Measurements from ENCODE around the gene KCNA3. TPM values are rescaled to one million over a fixed set of nuclear protein-coding genes. Genes with fewer than 3 reads are reported as not detected.

KCNA3 gene
- total and polyA plus RNA-seq, 9 of the 15 experiments (the other 6 are each of a cell fraction or from before 2014, with no cell fraction given), result not detected

- FAIRE-seq (no peak), ATAC-seq (no peak), DNase-seq (ENCODE audit: extremely low read depth in 1 of 4, low spot score in 3 of 4) (no peak)
- H3K4me2 ChIP-seq (ENCODE audit: insufficient read depth, low read length), result no peak overlapping the region
- no peaks in the 10 kb centered on the region for H3K36me3 ChIP-seq (ENCODE audit: control insufficient read depth, insufficient read depth, low read length)
- peaks cover 0 to 4% of the 10 kb centered on the region in 2 experiments; a peak in 2 of 5 replicates for H3K27me3 ChIP-seq (ENCODE audit: control insufficient read depth in 2 of 2, insufficient read depth in 2 of 2, low read length in 2 of 2)
- no peaks in the 10 kb centered on the region; the same call in 1 of the 2 replicates for H4K20me1 ChIP-seq (replicated peaks; ENCODE audit: control insufficient read depth, insufficient read depth, low read length)
- H2AFZ ChIP-seq (ENCODE audit: low read depth, low read length), result no peak overlapping the region
- no peak overlapping the region for H3K4me3 ChIP-seq
- H3K9ac ChIP-seq (ENCODE audit: insufficient read depth in 1 of 2, low read depth in 2 of 2, low read length in 2 of 2), result no peak overlapping the region
- no peaks in the 10 kb centered on the region for H3K9me3 ChIP-seq (replicated peaks; ENCODE audit: control insufficient read depth, insufficient read depth, low read depth, low read length)
- in situ Hi-C loops (cut with MboI) (no loop called here), intact Hi-C loops (cut with micrococcal nuclease) (no loop called here)
- ChIA-PET CTCF (ENCODE audit: low intra/inter-chr PET ratio) (no interaction called here), POLR2A (no interaction called here)
- no peaks in the 10 kb centered on the region for H3K4me1 ChIP-seq (replicated peaks in 1 of 2; ENCODE audit: control insufficient read depth in 2 of 2, insufficient read depth in 2 of 2, low read length in 2 of 2)
- H3K9me1 ChIP-seq (ENCODE audit: control insufficient read depth, insufficient read depth, low read length), result no peaks in the 10 kb centered on the region
- BruUV-seq (replicated peaks), result no TSS peak
- H3K79me2 ChIP-seq (ENCODE audit: control insufficient read depth, insufficient read depth, low read length), result no peaks in the 10 kb centered on the region
- H3K27ac ChIP-seq (ENCODE audit: extremely low read depth, low read depth, low read length), result no peak overlapping the region
- TF ChIP-seq ARHGAP35 (IDR thresholded peaks at IDR 0.05; ENCODE audit: partially characterized antibody), result no peak
- no peak for TF ChIP-seq CC2D1A (IDR thresholded peaks at IDR 0.05)
- no peak for TF ChIP-seq MGA (IDR thresholded peaks at IDR 0.05)
- TF ChIP-seq ZNF197 (CRISPR knock-in tag; IDR thresholded peaks at IDR 0.05; ENCODE audit: low read depth), result no peak
- no peak for TF ChIP-seq ZFX (CRISPR knock-in tag; IDR thresholded peaks at IDR 0.05)
- TF ChIP-seq ZFPM2 (CRISPR knock-in tag; IDR thresholded peaks at IDR 0.05), result no peak
- TF ChIP-seq ZNF274 (IDR thresholded peaks at IDR 0.05; ENCODE audit: borderline replicate concordance, low read depth, low read length), result no peak
- no peak for TF ChIP-seq RBM22 (IDR thresholded peaks at IDR 0.05; ENCODE audit: low read depth, low read length, poor library complexity, severe bottlenecking)
- no peak for TF ChIP-seq NEUROD1 (IDR thresholded peaks at IDR 0.05; ENCODE audit: borderline replicate concordance, low read depth, low read length, partially characterized antibody)
- no peak for TF ChIP-seq NBN (IDR thresholded peaks at IDR 0.05; ENCODE audit: low read depth)
- TF ChIP-seq ELF1 (tag; IDR thresholded peaks at IDR 0.05), result no peak
These were observed 22.1 kb upstream of the KCNA3 start for GRCh38 chr1:110696818-110697217.
